ENCODE measurements around the gene PTPRD. TPM values are rescaled to one million over a fixed set of nuclear protein-coding genes. Genes with fewer than 3 reads are reported as not detected.

PTPRD gene
- total RNA-seq, 1 donor from 2014 or later = 139 TPM

DNA sequence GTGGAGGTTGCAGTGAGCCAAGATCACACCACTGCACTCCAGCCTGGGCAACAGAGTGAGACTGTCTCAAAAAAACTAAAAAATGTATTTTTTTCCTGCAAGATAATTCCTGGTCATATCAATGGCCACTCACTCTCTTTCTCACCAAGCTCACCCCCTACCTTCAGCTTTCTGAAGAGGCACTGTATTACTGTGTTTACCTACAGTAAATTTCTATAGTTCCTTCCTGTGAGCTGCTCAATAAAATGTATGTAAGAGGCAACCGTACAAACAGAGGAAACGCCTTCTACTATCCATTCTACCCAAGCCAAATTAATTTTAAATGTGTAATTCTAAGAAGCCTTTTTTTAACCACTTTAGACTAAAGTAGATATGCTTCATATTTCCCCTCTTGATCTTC is 1883.9 kb downstream of the PTPRD start:
- no peak for TF ChIP-seq CTCF (conservative IDR thresholded peaks at IDR 0.05)
- no peaks in the 10 kb centered on the region for H3K27me3 Mint-ChIP-seq (ENCODE audit: low read depth)
- DNase-seq (ENCODE audit: low read depth, low spot score) = no peak
- no peak overlapping the region for H3K27ac Mint-ChIP-seq (ENCODE audit: unreplicated experiment)
- H3K9me3 Mint-ChIP-seq = no peaks in the 10 kb centered on the region
- H3K36me3 Mint-ChIP-seq (ENCODE audit: low read depth) = no peaks in the 10 kb centered on the region
- H3K4me3 Mint-ChIP-seq = no peak overlapping the region
- peaks cover 33% of the 10 kb centered on the region for H3K4me1 Mint-ChIP-seq

GRCh38 chr9:8727191-8727590 is 1885.6 kb downstream of the PTPRD start:
- no peak overlapping the region for H3K27ac Mint-ChIP-seq (ENCODE audit: unreplicated experiment)
- no peak for DNase-seq (ENCODE audit: low read depth, low spot score)
- H3K4me1 Mint-ChIP-seq = peaks cover 19% of the 10 kb centered on the region
- H3K27me3 Mint-ChIP-seq (ENCODE audit: low read depth) = no peaks in the 10 kb centered on the region
- TF ChIP-seq CTCF (conservative IDR thresholded peaks at IDR 0.05) = no peak
- H3K9me3 Mint-ChIP-seq = no peaks in the 10 kb centered on the region
- no peaks in the 10 kb centered on the region for H3K36me3 Mint-ChIP-seq (ENCODE audit: low read depth)
- H3K4me3 Mint-ChIP-seq = no peak overlapping the region

GRCh38 chr9:8726692-8727091 is 1886.1 kb downstream of the PTPRD start:
- H3K27ac Mint-ChIP-seq (ENCODE audit: unreplicated experiment) = no peak overlapping the region
- H3K4me1 Mint-ChIP-seq = peaks cover 14% of the 10 kb centered on the region

GRCh38 chr9:8725635-8726034 is 1887.2 kb downstream of the PTPRD start:
- H3K27ac Mint-ChIP-seq (ENCODE audit: unreplicated experiment) = no peak overlapping the region
- no peak for TF ChIP-seq CTCF (conservative IDR thresholded peaks at IDR 0.05)
- no peaks in the 10 kb centered on the region for H3K36me3 Mint-ChIP-seq (ENCODE audit: low read depth)
- no peaks in the 10 kb centered on the region for H3K27me3 Mint-ChIP-seq (ENCODE audit: low read depth)
- DNase-seq (ENCODE audit: low read depth, low spot score) = no peak
- H3K4me3 Mint-ChIP-seq = no peak overlapping the region
- peaks cover 6% of the 10 kb centered on the region for H3K4me1 Mint-ChIP-seq
- no peaks in the 10 kb centered on the region for H3K9me3 Mint-ChIP-seq

More at GRCh38 chr9:8726692-8727091, 1886.1 kb downstream of the PTPRD start:
- H3K4me3 Mint-ChIP-seq = no peak overlapping the region
- no peaks in the 10 kb centered on the region for H3K36me3 Mint-ChIP-seq (ENCODE audit: low read depth)
- H3K9me3 Mint-ChIP-seq = no peaks in the 10 kb centered on the region
- H3K27me3 Mint-ChIP-seq (ENCODE audit: low read depth) = no peaks in the 10 kb centered on the region
- no peak for DNase-seq (ENCODE audit: low read depth, low spot score)
- TF ChIP-seq CTCF (conservative IDR thresholded peaks at IDR 0.05) = no peak

GRCh38 chr9:8724284-8725018 is 1888.4 kb downstream of the PTPRD start:
- no peak for TF ChIP-seq CTCF (conservative IDR thresholded peaks at IDR 0.05)
- H3K4me1 Mint-ChIP-seq = peaks cover 5% of the 10 kb centered on the region
- no peaks in the 10 kb centered on the region for H3K36me3 Mint-ChIP-seq (ENCODE audit: low read depth)
- no peak for DNase-seq (ENCODE audit: low read depth, low spot score)
- H3K9me3 Mint-ChIP-seq = no peaks in the 10 kb centered on the region
- no peak overlapping the region for H3K27ac Mint-ChIP-seq (ENCODE audit: unreplicated experiment)
- H3K27me3 Mint-ChIP-seq (ENCODE audit: low read depth) = no peaks in the 10 kb centered on the region
- H3K4me3 Mint-ChIP-seq = no peak overlapping the region

All from neural crest cell (in vitro differentiated cells).